Measurements from ENCODE around the gene DLG2. TPM values are rescaled to one million over a fixed set of nuclear protein-coding genes. Genes with fewer than 3 reads are reported as not detected.
"Not testable (repeated sequence)": the region's sequence is repeated elsewhere in the genome, so short reads cannot be mapped to it uniquely, and the experiment has no call there.

DLG2 gene
- total RNA-seq, 3 donors from 2014 or later: 4.3 to 12.3 (median 6.9) TPM

DNA sequence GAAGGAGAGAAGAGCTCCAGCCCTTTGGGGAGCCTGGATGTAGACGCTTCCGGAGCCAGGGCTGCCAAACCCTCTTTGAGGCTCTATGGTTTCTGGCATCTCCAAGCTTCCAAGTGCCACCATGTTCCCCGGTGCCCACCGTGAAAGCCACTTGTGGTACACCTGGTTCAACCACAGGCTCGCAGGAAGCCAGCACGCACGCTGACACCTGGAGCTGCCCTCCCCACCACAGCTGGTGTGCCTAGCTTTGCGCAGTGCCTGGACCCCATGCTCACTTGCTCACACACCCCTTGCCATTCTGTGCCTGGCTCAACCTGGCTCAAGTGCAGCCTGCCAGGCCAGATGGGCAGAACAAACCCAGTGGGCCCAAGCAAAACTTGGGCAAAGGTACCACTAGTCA lies 831.4 kb downstream of the DLG2 start:
- Histone ChIP-seq H3K27ac (no peak overlapping the region), H3K4me3 (no peak overlapping the region), H3K4me1 (no peaks in the 10 kb centered on the region), H3K9me3 (peaks cover 0 to 8% of the 10 kb centered on the region in 2 donors), H3K27me3 (no peaks in the 10 kb centered on the region), H3K36me3 (no peaks in the 10 kb centered on the region)
- intact Hi-C loops (cut with DNase I; ENCODE audit: low total_unique reads): no loop called here
- TF ChIP-seq POLR2A (IDR thresholded peaks at IDR 0.05): no peak
- TF ChIP-seq, protein P1, sequence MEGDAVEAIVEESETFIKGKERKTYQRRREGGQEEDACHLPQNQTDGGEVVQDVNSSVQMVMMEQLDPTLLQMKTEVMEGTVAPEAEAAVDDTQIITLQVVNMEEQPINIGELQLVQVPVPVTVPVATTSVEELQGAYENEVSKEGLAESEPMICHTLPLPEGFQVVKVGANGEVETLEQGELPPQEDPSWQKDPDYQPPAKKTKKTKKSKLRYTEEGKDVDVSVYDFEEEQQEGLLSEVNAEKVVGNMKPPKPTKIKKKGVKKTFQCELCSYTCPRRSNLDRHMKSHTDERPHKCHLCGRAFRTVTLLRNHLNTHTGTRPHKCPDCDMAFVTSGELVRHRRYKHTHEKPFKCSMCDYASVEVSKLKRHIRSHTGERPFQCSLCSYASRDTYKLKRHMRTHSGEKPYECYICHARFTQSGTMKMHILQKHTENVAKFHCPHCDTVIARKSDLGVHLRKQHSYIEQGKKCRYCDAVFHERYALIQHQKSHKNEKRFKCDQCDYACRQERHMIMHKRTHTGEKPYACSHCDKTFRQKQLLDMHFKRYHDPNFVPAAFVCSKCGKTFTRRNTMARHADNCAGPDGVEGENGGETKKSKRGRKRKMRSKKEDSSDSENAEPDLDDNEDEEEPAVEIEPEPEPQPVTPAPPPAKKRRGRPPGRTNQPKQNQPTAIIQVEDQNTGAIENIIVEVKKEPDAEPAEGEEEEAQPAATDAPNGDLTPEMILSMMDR (IDR thresholded peaks at IDR 0.05): no peak
- no peak for TF ChIP-seq POLR2AphosphoS5 (IDR thresholded peaks at IDR 0.05)
- DNase-seq (ENCODE audit: low spot score in 2 of 2): no peak

GRCh38 chr11:84794663-84795443 lies 832.3 kb downstream of the DLG2 start:
- no peak for DNase-seq (ENCODE audit: low spot score in 2 of 2)

GRCh38 chr11:84793318-84793717 lies 833.8 kb downstream of the DLG2 start:
- no peaks in the 10 kb centered on the region for H3K4me1 ChIP-seq
- intact Hi-C loops (cut with DNase I; ENCODE audit: low total_unique reads): no loop called here
- H3K9me3 ChIP-seq: peaks cover 0 to 8% of the 10 kb centered on the region in 2 donors
- no peak for DNase-seq (ENCODE audit: low spot score in 2 of 2)
- H3K27me3 ChIP-seq: no peaks in the 10 kb centered on the region
- no peaks in the 10 kb centered on the region for H3K36me3 ChIP-seq
- H3K4me3 ChIP-seq: no peak overlapping the region
- TF ChIP-seq, protein P1 (IDR thresholded peaks at IDR 0.05): no peak
- TF ChIP-seq POLR2A (IDR thresholded peaks at IDR 0.05) (no peak), POLR2AphosphoS5 (IDR thresholded peaks at IDR 0.05) (no peak)
- no peak overlapping the region for H3K27ac ChIP-seq

More at GRCh38 chr11:84794663-84795443, 832.3 kb downstream of the DLG2 start:
- Histone ChIP-seq H3K4me3 (no peak overlapping the region), H3K36me3 (no peaks in the 10 kb centered on the region), H3K4me1 (no peaks in the 10 kb centered on the region), H3K27me3 (no peaks in the 10 kb centered on the region), H3K27ac (no peak overlapping the region), H3K9me3 (peaks cover 0 to 8% of the 10 kb centered on the region in 2 donors)
- intact Hi-C loops (cut with DNase I; ENCODE audit: low total_unique reads): no loop called here
- TF ChIP-seq POLR2AphosphoS5 (IDR thresholded peaks at IDR 0.05): no peak

GRCh38 chr11:84790849-84791427 lies 836.2 kb downstream of the DLG2 start:
- DNase-seq (ENCODE audit: low spot score in 2 of 2): no peak
- H3K27me3 ChIP-seq: no peaks in the 10 kb centered on the region
- peaks cover 0 to 8% of the 10 kb centered on the region in 2 donors for H3K9me3 ChIP-seq
- intact Hi-C loops (cut with DNase I; ENCODE audit: low total_unique reads): no loop called here
- TF ChIP-seq POLR2A (IDR thresholded peaks at IDR 0.05): no peak
- TF ChIP-seq POLR2AphosphoS5 (IDR thresholded peaks at IDR 0.05): no peak
- TF ChIP-seq, protein P1 (IDR thresholded peaks at IDR 0.05): no peak
- no peaks in the 10 kb centered on the region for H3K4me1 ChIP-seq
- H3K27ac ChIP-seq: no peak overlapping the region
- H3K4me3 ChIP-seq: no peak overlapping the region
- H3K36me3 ChIP-seq: no peaks in the 10 kb centered on the region

DNA sequence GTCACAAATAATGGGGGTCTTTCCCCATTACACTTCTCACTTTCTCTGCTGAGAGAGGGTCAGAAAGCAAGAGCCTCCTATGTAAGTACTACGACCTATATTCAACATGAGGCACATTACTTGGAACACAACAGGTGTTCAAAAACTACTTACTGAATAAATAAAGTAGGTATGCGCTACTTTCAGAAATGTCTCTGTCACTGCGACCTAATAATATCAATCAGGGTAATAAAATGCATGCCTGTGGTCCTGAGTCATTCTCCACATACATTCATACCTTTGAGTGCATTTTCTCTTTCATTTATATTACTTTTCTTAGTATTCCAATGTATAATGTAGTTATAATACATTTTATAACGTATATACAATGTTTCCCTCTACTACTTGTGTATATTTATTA lies 838.9 kb downstream of the DLG2 start:
- TF ChIP-seq POLR2AphosphoS5 (IDR thresholded peaks at IDR 0.05): no peak
- TF ChIP-seq, protein P1 (IDR thresholded peaks at IDR 0.05): no peak
- TF ChIP-seq POLR2A (IDR thresholded peaks at IDR 0.05): no peak
- H3K27me3 ChIP-seq: no peaks in the 10 kb centered on the region
- H3K36me3 ChIP-seq: no peaks in the 10 kb centered on the region
- H3K4me1 ChIP-seq: no peaks in the 10 kb centered on the region
- no peaks in the 10 kb centered on the region for H3K9me3 ChIP-seq
- H3K27ac ChIP-seq: no peak overlapping the region
- intact Hi-C loops (cut with DNase I; ENCODE audit: low total_unique reads): no loop called here
- no peak overlapping the region for H3K4me3 ChIP-seq
- no peak for DNase-seq (ENCODE audit: low spot score in 2 of 2)

GRCh38 chr11:84784158-84784557 lies 843.0 kb downstream of the DLG2 start:
- DNase-seq (ENCODE audit: low spot score in 2 of 2); intact Hi-C loops (cut with DNase I; ENCODE audit: low total_unique reads); H3K9me3 ChIP-seq; H3K27me3 ChIP-seq; H3K36me3 ChIP-seq; H3K27ac ChIP-seq; H3K4me1 ChIP-seq; H3K4me3 ChIP-seq: not testable (repeated sequence)
